Measurements from ENCODE around the gene STAT3. TPM values are rescaled to one million over a fixed set of nuclear protein-coding genes. Genes with fewer than 3 reads are reported as not detected.
A peak's percentile ranks its signal among the peaks of the same experiment; 100 is the strongest.
"Not testable (repeated sequence)": the region's sequence is repeated elsewhere in the genome, so short reads cannot be mapped to it uniquely, and the experiment has no call there.

Gene STAT3
- total RNA-seq, 2 donors from 2014 or later, result 346 to 380 TPM

- Mint-ChIP-seq H3K27ac (peak overlapping the region; percentile 72), H3K4me3 (peak overlapping the region; percentile 44 to 60), H3K9me3 (no peaks in the 10 kb centered on the region), H3K4me1 (ENCODE audit: low read depth) (peaks cover 88% of the 10 kb centered on the region), H3K36me3 (ENCODE audit: insufficient read depth in 2 of 2) (peaks cover 11 to 24% of the 10 kb centered on the region in 2 donors), H3K27me3 (ENCODE audit: low read depth) (no peaks in the 10 kb centered on the region)
- DNase-seq (peak; percentile 19 to 43), ATAC-seq (replicated peaks in 1 of 2) (peak; percentile 41 to 50)
These were observed 23.1 kb downstream of the STAT3 start for GRCh38 chr17:42365136-42365535.

GRCh38 chr17:42363767-42364585, 24.3 kb downstream of the STAT3 start:
- no peaks in the 10 kb centered on the region for H3K27me3 Mint-ChIP-seq (ENCODE audit: low read depth)
- peak in 1 of 2 donors; percentile 27 for ATAC-seq (replicated peaks in 1 of 2)
- DNase-seq, result no peak

DNA sequence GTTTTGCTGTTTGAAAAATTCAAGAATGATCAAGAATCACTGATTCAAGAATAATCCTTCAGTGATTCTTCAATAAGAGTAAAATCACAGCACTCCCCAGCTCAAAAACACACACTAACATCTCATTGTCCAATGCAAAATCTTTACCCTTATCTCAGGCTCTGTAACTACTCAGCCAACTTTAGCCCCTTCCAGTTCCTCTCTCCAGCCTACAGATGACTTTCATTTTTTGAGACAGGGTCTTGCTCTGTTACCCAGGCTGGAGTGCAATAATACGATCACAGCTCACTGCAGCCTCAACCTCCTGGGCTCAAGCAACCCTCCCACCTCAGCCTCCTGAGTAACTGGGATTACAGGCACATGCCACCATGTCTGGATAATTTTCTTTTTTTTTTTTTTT, 25.0 kb downstream of the STAT3 start:
- Mint-ChIP-seq H3K27ac (peak overlapping the region; percentile 17), H3K4me1 (ENCODE audit: low read depth) (peaks cover 90% of the 10 kb centered on the region), H3K36me3 (ENCODE audit: insufficient read depth in 2 of 2) (peaks cover 14 to 30% of the 10 kb centered on the region in 2 donors), H3K9me3 (no peaks in the 10 kb centered on the region), H3K4me3 (peak overlapping the region; percentile 44 to 71), H3K27me3 (ENCODE audit: low read depth) (no peaks in the 10 kb centered on the region)
- no peak for DNase-seq
- no peak for ATAC-seq (replicated peaks in 1 of 2)

More at GRCh38 chr17:42363767-42364585, 24.3 kb downstream of the STAT3 start:
- Mint-ChIP-seq H3K9me3 (no peaks in the 10 kb centered on the region), H3K4me1 (ENCODE audit: low read depth) (peaks cover 89% of the 10 kb centered on the region), H3K4me3 (peak overlapping the region; percentile 44), H3K36me3 (ENCODE audit: insufficient read depth in 2 of 2) (peaks cover 14 to 29% of the 10 kb centered on the region in 2 donors), H3K27ac (peak overlapping the region; percentile 72)

GRCh38 chr17:42362245-42362961, 25.8 kb downstream of the STAT3 start:
- Mint-ChIP-seq H3K27me3 (ENCODE audit: low read depth) (no peaks in the 10 kb centered on the region), H3K9me3 (no peaks in the 10 kb centered on the region), H3K4me3 (peak overlapping the region; percentile 33 to 71), H3K36me3 (ENCODE audit: insufficient read depth in 2 of 2) (peaks cover 13 to 28% of the 10 kb centered on the region in 2 donors), H3K4me1 (ENCODE audit: low read depth) (peaks cover 87% of the 10 kb centered on the region), H3K27ac (peak overlapping the region; percentile 90)
- DNase-seq (no peak), ATAC-seq (replicated peaks in 1 of 2) (peak; percentile 13 to 21)

GRCh38 chr17:42361781-42362186, 26.5 kb downstream of the STAT3 start:
- H3K4me1 Mint-ChIP-seq (ENCODE audit: low read depth), result peaks cover 86% of the 10 kb centered on the region
- ATAC-seq (replicated peaks in 1 of 2), result peak; percentile 93 to 94
- DNase-seq, result peak; percentile 57 to 67
- H3K9me3 Mint-ChIP-seq, result no peaks in the 10 kb centered on the region
- peak overlapping the region; percentile 90 for H3K27ac Mint-ChIP-seq
- peak overlapping the region; percentile 33 to 71 for H3K4me3 Mint-ChIP-seq
- H3K36me3 Mint-ChIP-seq (ENCODE audit: insufficient read depth in 2 of 2), result peaks cover 11 to 30% of the 10 kb centered on the region in 2 donors
- no peaks in the 10 kb centered on the region for H3K27me3 Mint-ChIP-seq (ENCODE audit: low read depth)

- H3K27ac Mint-ChIP-seq; DNase-seq; H3K4me3 Mint-ChIP-seq; ATAC-seq (replicated peaks in 1 of 2); H3K27me3 Mint-ChIP-seq (ENCODE audit: low read depth); H3K9me3 Mint-ChIP-seq: not testable (repeated sequence)
- peaks cover 83% of the 10 kb centered on the region for H3K4me1 Mint-ChIP-seq (ENCODE audit: low read depth)
- peaks cover 11 to 29% of the 10 kb centered on the region in 2 donors for H3K36me3 Mint-ChIP-seq (ENCODE audit: insufficient read depth in 2 of 2)
These were observed 27.9 kb downstream of the STAT3 start for GRCh38 chr17:42360388-42360787.

DNA sequence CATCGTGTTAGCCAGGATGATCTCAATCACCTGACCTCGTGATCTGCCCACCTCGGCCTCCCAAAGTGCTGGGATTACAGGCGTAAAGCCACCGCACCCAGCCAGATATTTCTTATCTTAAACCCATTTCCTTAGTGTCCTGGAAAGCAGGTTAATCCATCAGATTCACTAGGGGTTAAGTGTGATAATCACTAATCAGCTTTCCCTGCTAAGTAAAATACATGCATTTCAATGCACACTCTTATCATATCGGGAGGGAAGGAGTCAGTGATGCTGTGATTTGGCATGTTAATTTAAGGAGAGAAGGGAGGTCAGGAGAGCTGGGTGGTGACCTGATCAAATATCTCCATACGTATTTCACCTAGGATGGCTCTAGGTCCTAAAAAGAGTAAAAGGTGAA, 29.1 kb downstream of the STAT3 start:
- peak overlapping the region; percentile 15 to 22 for H3K4me3 Mint-ChIP-seq
- DNase-seq (no peak), ATAC-seq (replicated peaks in 1 of 2) (no peak)
- no peaks in the 10 kb centered on the region for H3K27me3 Mint-ChIP-seq (ENCODE audit: low read depth)
- peaks cover 77% of the 10 kb centered on the region for H3K4me1 Mint-ChIP-seq (ENCODE audit: low read depth)
- H3K36me3 Mint-ChIP-seq (ENCODE audit: insufficient read depth in 2 of 2), result peaks cover 7 to 23% of the 10 kb centered on the region in 2 donors
- no peaks in the 10 kb centered on the region for H3K9me3 Mint-ChIP-seq
- peak overlapping the region; percentile 68 for H3K27ac Mint-ChIP-seq

GRCh38 chr17:42358434-42358833, 29.8 kb downstream of the STAT3 start:
- H3K27me3 Mint-ChIP-seq (ENCODE audit: low read depth), result no peaks in the 10 kb centered on the region
- H3K4me3 Mint-ChIP-seq, result no peak overlapping the region
- peaks cover 3 to 17% of the 10 kb centered on the region in 2 donors for H3K36me3 Mint-ChIP-seq (ENCODE audit: insufficient read depth in 2 of 2)
- peaks cover 76% of the 10 kb centered on the region for H3K4me1 Mint-ChIP-seq (ENCODE audit: low read depth)
- ATAC-seq (replicated peaks in 1 of 2) (no peak), DNase-seq (no peak)
- H3K27ac Mint-ChIP-seq, result no peak overlapping the region
- H3K9me3 Mint-ChIP-seq, result no peaks in the 10 kb centered on the region

- Mint-ChIP-seq H3K9me3 (no peaks in the 10 kb centered on the region), H3K36me3 (ENCODE audit: insufficient read depth in 2 of 2) (peaks cover 3 to 19% of the 10 kb centered on the region in 2 donors), H3K27ac (peak overlapping the region; percentile 92), H3K4me3 (peak overlapping the region; percentile 5 to 89), H3K4me1 (ENCODE audit: low read depth) (peaks cover 53% of the 10 kb centered on the region), H3K27me3 (ENCODE audit: low read depth) (no peaks in the 10 kb centered on the region)
- no peak for DNase-seq
- peak in 1 of 2 donors; percentile 45 for ATAC-seq (replicated peaks in 1 of 2)
These were observed 33.0 kb downstream of the STAT3 start for GRCh38 chr17:42354956-42355843.

GRCh38 chr17:42348104-42348503, 40.1 kb downstream of the STAT3 start:
- peak overlapping the region; percentile 12 for H3K27ac Mint-ChIP-seq
- DNase-seq, result no peak
- no peaks in the 10 kb centered on the region for H3K9me3 Mint-ChIP-seq
- H3K4me3 Mint-ChIP-seq, result peak overlapping the region in 1 of 2 donors; percentile 0
- H3K4me1 Mint-ChIP-seq (ENCODE audit: low read depth), result peaks cover 46% of the 10 kb centered on the region
- peaks cover 10 to 47% of the 10 kb centered on the region in 2 donors for H3K36me3 Mint-ChIP-seq (ENCODE audit: insufficient read depth in 2 of 2)
- no peaks in the 10 kb centered on the region for H3K27me3 Mint-ChIP-seq (ENCODE audit: low read depth)
- ATAC-seq (replicated peaks in 1 of 2), result peak in 1 of 2 donors; percentile 15

DNA sequence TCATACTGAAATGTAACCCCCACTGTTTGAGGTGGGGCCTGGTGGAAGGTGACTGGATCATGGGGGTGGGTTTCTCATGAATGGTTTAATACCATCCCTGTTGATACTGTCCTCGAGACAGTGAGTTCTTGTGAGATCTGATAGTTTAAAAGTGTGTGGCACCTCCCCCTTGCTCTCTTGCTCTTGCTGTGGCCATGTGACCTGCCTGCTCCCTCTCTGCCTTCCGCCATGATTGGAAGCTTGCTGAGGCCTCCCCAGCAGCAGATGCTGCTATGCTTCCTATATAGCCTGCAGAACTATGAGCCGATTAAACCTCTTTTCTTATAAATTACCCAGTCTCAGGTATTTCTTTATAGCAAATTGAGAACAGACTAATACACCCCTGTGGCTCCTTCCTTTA, 40.6 kb downstream of the STAT3 start:
- H3K36me3 Mint-ChIP-seq (ENCODE audit: insufficient read depth in 2 of 2), result peaks cover 10 to 51% of the 10 kb centered on the region in 2 donors
- DNase-seq (no peak), ATAC-seq (replicated peaks in 1 of 2) (no peak)
- peak overlapping the region; percentile 12 for H3K27ac Mint-ChIP-seq
- peak overlapping the region in 1 of 2 donors; percentile 0 for H3K4me3 Mint-ChIP-seq
- H3K4me1 Mint-ChIP-seq (ENCODE audit: low read depth), result peaks cover 49% of the 10 kb centered on the region
- no peaks in the 10 kb centered on the region for H3K27me3 Mint-ChIP-seq (ENCODE audit: low read depth)
- no peaks in the 10 kb centered on the region for H3K9me3 Mint-ChIP-seq

GRCh38 chr17:42347198-42347597, 41.0 kb downstream of the STAT3 start:
- Mint-ChIP-seq H3K4me1 (ENCODE audit: low read depth) (peaks cover 50% of the 10 kb centered on the region), H3K4me3 (no peak overlapping the region), H3K9me3 (no peaks in the 10 kb centered on the region), H3K36me3 (ENCODE audit: insufficient read depth in 2 of 2) (peaks cover 10 to 52% of the 10 kb centered on the region in 2 donors), H3K27ac (peak overlapping the region; percentile 12), H3K27me3 (ENCODE audit: low read depth) (no peaks in the 10 kb centered on the region)
- ATAC-seq (replicated peaks in 1 of 2), result no peak
- no peak for DNase-seq
